ENCODE results near the gene HAL.

Gene HAL

DNA sequence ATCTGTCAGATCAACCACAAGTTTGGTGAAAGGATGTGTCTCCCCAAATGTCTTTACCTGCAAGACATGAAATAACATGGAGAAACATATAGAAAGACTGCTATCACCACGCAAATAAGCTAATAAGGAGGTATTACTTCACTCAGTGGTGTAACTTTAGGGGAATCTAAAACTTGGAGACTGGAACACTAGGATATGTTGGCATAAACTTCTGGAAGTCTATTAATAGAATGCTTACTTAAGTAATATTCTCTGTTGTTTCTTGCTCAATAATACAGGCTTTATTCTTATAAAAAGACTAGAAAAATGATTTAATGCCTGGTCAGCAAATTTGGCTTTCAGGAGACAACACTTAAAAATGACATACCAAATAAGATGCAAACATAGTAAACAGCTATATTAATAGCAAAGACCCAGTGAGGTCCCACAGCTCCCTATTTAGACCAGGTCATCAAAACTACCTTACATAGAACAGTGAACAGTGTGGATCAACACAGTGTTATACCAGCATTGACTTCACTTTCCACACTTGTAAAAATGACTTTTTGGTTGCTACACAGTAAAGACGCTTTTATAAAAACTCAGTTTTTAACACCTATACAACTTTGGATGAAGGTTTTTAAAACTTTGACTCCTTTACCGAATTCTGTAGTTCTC, 18.9 kb upstream of the HAL start:
- FAIRE-seq (no peak), DNase-seq (ENCODE audit: insufficient read length, low spot score) (no peak)

DNA sequence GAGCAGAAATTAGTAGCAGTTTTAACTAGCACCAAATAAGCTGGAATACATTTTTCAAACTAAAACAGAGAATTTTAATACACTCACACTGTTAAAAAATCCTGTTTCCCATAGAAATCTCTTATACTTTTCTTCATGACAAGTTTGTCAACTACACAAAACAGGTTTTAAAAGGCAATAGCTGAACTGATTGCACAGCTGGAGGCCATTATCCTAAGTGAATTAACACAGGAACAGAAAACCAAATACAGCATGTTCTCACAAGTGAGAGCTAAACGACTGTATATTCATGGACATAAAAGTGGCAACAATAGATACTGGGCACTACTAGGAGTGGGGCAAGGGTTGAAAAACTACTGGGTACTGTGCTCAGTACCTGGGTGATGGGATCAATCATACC, 11.6 kb upstream of the HAL start:
- no peak for DNase-seq (ENCODE audit: insufficient read length, low spot score)
- FAIRE-seq, result no peak

DNA sequence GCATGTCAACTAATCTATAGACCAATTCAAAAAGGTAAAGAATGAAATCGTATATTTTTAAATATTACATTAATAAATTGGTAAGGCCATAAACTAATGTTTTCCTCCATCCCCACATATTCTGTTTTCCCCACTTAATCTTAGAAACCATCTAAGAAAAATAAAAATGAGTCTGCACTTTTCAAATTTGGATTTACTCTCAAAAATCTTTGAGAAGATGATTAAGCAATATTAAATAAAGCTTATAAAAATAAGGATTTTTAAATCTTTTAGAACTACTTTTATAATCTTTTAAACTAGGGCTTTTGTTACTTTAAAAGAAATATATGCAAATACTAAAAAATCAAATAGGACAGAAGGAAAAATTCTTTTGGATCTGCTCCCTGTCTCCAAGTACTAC, 10.6 kb upstream of the HAL start:
- FAIRE-seq (no peak), DNase-seq (ENCODE audit: insufficient read length, low spot score) (no peak)

DNA sequence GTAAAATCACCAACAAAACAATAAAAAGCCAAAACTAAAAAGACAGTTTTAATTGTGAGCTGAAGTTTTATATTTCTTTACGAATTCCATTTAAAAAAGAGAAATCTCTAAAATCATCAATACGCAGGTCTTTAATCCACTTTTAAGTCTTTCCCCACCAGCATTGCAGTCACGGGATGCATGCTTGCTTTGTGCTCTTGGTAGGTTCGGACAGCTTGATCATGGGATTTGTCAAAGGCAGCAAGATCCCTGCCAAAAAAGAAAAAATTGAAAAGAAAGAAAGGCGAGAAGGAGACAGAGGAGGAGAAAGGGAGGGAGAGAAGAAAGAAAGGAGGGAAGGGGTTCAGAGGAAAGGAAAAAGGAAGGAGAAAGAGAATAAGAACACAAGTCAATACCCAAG, 4.7 kb upstream of the HAL start:
- FAIRE-seq (no peak), DNase-seq (ENCODE audit: insufficient read length, low spot score) (no peak)

DNA sequence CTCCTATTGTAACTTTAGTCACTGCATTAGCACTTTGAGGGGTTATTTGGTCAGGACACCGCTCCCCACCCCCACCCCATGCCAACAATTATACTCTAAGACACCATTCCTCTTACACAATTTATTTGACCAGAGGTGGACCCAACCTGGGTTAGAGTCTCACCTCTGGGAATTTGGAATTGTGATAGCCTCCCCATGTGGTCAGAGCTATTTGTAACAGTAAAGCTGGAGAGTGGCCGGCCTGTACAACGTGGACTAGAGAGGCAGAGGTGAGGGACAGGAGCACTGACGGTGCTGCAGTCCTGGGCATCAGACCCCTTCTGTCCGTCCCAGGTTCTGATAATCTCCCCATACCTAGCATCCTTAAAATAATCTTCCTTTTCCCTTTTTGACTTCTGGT, 3.3 kb upstream of the HAL start:
- DNase-seq (ENCODE audit: insufficient read length, low spot score) (no peak), FAIRE-seq (no peak)

DNA sequence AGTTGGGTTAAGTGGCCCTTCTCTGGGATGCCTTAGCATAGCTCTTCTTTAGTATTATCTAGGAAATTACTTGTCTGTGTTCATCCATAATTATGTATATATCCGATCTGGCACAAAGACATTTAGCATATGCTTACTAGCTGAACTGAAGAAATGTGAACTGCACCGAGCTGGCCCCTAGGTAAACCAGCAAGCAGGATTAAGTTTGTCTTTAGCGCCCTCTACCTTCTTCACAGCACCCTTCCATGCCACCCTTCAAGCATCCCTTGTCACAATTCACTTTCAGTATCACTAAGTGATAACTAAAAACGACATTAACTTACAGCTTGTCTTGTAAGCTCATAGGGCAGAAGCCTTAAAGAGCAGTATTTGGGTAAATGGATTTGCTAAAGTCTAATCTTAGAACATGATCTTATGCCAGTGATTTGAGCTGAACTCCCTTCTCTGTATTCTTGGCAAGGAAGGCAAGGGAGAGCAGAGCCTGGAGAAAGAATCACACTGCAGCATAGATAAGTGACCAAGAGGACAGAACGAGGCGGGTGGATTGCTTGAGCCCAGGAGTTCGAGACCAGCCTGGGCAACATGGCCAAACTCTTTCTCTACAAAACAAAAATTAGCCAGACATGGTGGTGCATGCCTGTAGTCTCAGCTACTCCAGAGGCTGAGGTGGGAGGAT, 2.6 kb upstream of the HAL start:
- FAIRE-seq (peak; percentile 92), DNase-seq (ENCODE audit: insufficient read length, low spot score) (peak; percentile 42)

DNA sequence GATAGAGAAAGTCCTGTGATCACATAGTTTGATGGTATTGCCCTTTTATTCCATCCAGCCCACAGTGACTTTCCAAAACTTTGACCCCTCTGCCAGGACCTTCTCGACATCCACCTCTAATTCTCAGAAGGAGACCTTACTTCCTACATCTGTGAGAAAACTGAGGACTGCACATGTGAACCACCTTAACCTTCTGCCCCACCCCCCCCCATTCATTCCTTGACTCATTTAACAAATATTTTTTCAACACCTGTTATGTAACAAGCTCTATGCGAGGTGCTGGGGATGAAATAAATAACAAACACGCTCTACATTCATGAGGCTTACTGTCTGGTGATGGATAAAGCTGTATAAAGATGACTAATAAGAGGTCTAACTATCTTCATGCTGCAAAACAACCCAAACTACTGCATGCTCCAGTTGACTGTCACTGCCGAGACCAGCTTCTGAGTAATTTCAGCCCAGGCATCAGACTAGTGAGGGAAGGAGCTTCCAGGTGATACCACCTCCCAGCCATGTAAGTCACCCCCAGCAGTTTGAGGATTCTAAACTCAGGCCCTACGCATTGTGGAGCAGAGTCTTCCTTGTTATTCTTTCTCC, 1.9 kb upstream of the HAL start:
- FAIRE-seq (no peak), DNase-seq (ENCODE audit: insufficient read length, low spot score) (no peak)

DNA sequence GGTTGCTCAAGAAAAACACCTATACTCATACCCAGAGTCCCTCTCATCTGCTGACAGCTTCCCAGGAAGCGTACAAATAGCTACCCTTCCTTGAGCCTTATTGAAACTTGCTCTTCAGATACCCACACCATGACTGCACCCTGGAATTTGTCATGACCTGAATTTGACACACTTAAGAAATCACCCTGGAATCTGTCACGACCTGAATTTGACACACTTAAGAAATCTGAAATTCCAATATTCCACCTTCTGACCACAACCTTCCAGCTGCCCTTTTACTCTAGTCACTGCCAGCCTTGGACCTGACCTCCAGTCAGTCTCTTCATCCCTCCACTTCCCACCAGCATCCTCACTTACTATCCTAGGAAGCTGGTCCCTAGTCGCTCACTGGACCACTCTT, 1.1 kb upstream of the HAL start:
- FAIRE-seq (no peak), DNase-seq (ENCODE audit: insufficient read length, low spot score) (no peak)

DNA sequence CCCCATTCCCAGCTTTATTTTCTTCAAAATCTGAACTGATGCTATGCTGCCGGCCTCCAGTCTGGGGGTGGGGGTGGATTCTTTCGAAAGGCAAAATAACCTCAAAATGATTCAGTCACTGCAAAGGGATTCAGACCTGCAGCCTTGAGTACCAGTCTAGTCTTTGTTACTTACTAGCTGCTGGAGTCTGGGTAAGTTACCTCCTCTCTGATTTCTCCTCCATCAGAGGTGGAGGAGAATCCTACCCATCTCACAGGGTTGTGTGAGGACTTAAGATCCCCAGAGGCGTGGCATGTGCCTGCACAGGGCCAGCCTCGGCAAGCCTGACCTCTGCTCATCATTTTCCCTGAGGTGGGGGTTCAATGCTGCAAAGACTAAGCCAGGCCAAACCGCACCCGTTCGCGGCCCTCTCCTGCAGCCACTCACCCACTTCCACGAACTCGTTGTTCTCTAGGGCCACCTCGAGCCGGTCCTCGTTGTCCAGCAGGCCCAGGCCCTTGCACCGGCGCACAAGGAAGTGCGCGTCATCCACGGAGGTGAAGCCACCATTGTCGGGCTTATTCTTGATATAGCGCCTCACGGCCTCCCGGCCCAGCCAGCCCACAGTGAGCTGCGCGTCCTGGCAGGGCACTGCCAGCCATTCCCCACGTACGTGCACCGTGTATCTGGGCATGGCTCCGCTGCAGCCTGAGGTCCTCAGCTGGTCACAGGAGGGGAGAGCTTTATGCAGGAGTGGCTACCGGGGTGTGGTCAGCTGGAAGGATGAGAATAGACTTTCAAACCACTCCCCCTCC, 709 bp downstream of the HAL start:
- DNase-seq (ENCODE audit: insufficient read length, low spot score), result no peak
- no peak for FAIRE-seq

DNA sequence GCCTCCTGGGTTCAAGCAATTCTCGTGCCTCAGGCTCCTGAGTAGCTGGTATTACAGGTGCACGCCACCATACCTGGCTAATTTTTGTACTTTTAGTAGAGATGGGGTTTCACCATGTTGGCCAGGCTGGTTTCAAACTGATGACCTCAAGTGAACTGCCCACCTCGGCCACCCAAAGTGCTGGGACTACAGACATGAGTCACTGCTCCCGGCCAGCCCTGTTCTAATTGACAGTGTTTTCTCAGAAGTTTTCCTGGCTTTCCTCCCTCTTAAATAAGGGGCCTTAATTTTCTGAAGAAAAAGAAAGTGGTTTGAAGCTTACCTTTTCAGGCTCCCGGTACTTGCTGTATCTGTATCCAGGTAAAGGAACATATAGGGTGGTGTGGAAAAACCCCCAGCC, 1.7 kb downstream of the HAL start:
- FAIRE-seq, result no peak
- no peak for DNase-seq (ENCODE audit: insufficient read length, low spot score)

DNA sequence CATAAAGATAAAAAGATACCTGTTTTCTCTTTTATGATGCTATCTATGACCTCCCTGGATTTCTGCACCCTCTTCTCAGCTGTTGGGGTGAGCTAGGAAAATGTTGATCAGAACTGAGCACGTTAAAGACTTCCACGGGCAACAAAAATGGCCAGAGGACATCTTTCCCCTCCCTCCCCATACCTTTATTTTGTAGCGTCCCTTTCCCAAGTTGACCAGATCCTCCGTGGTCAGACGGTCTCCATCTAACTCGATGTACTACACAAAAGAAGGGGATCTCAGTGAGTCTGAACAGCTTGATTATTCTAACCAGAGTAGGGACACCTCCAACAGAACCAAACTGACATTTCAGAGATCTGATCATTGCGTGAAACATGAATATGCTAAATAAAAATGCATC, 2.2 kb downstream of the HAL start:
- DNase-seq (ENCODE audit: insufficient read length, low spot score) (no peak), FAIRE-seq (no peak)

DNA sequence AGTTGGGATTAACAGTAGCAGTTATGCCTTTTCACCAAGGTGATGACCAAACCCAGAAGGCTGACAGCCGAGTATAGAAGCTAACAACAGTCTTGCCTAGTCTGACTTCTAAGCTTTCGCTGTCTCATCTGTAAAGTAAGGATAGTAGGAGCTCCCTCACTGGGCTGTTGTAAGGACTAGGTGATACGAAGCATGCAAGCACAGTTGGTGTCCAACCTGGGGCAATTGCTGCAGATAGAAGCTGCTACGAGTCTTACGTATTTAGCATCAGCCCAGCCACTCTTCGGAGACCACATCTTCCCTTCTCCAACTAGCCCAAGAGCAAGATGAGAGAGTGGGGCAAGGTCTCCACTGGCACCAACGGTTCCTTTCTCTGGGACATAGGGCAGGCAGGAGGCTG, 6.0 kb downstream of the HAL start:
- FAIRE-seq (no peak), DNase-seq (ENCODE audit: insufficient read length, low spot score) (no peak)

DNA sequence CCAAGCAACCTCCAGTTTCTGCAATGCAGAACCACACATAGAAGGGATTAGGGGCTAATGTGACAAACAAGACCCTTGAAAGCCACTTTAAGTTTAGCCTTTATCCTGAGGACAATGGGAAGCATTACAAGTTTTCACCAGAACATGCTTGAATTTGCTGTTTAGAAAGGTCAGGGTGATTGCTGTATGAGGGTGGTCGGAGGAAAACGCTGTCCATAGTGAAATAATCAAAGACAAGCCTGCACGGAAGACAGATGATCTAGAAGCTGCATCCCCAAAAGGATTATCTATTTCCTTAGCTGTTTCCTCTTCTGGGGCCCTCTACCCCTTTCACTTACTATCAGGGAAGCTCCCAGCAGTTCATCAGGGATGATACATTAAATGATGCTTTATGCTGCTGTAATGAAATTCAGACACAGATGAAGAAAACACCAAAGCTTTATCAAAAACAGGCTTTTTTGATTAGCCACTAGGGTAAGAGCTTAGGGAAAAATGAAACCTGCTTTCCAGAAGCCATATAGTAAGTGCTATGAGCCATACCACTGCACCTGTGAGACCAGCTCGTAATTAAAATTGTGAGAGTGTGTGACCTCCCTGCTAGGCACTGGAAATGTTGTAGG, 6.5 kb downstream of the HAL start:
- FAIRE-seq, result no peak
- no peak for DNase-seq (ENCODE audit: insufficient read length, low spot score)

DNA sequence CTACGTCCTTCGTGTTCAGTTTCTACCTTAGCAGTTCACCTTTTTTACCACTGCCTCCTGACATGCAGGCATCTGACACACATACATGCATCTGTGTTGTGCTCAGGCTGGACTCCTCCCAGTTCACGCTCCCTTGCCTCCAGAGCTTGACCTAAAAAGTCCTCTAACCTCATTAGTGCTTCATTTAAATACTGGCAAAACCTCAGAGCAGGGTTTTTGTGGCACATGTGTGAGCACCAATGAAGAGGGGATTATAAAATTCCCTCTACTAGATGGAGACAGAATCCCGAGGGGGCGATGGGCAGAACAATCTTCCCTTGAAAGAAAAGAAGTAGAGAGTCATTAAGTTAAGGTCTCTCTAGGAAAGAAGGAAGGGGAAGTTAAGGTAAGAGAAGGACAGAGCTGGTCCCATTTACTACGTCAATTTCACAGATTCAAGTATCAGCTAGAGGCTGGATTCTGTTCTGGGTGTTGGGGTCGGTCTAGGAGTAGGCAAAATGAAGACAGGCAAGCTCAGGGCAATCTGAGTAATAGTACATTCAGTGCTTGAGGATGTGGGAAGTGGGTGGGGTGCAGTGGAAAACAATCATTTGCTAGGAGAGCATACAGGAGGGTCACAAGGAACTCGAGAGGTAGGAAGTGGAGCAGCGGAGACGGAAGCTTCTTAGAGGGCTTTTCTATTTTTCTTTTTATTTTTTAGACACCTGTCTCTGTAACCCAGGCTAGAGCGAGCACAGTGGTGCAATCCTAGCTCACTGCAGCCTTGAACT, 7.5 kb downstream of the HAL start:
- DNase-seq (ENCODE audit: insufficient read length, low spot score) (no peak), FAIRE-seq (no peak)

DNA sequence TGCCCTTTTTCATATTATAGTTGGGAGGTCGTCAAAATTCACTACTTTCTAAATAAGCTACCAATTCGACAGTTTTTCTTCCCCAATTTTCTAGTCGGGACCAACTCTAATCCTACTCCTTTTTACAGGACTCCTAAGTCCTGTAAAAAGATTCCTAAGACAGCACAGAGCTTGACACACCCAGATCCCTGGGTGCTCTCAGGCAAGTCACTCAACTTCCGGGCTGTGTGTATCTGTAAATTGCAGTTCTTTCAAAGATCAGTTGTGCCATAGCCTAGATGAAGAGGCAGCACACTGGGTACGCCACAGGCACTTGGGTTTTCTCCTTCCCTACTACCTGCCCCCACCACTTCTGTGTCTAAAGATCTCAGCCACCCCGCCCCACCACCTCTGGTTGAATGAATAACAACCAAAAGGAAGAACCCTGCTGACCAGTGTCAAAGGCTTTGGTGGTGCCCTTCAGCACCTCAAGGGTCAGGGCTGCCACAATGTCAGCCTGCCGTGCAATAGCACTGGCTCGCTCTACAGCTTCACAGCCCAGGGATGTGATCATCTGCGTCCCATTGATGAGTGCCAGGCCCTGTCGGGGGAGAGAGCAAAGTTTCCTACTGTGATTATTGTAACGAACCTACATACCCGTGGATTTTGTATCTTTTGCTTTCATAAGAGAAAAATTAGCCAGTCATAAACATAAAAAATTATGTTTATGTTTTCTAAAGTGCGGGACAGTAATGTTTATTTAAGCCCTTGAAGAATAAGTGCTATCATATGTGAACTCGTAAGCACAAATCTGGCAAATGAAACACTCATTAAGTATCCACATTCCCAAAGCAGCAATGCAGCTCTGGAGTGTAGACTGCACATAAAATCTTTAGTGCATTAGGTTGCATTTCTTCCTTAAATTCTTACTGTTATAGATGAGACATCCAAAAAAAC, 9.2 kb downstream of the HAL start:
- no peak for DNase-seq (ENCODE audit: insufficient read length, low spot score)

DNA sequence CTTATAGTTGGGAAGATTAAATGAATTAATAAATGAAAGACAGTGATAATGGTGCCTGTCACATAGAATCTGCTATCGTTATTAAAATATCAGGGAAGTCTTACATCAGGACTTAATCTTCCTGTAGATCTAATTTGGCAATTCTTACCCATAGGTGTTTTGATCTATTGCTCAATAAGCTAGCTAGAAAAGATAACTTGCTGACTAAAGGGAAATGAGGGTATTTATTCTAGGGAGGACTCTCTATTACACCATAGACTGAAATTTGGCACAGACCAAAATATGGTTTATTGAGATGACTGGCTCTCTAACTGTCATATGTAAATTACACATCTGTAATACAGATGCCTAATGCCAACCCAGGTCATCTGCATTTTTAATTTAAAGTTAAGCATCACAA, 11.5 kb downstream of the HAL start:
- FAIRE-seq (no peak), DNase-seq (ENCODE audit: insufficient read length, low spot score) (no peak)

More for the DNA sequence above, 9.2 kb downstream of the HAL start:
- FAIRE-seq, result no peak

DNA sequence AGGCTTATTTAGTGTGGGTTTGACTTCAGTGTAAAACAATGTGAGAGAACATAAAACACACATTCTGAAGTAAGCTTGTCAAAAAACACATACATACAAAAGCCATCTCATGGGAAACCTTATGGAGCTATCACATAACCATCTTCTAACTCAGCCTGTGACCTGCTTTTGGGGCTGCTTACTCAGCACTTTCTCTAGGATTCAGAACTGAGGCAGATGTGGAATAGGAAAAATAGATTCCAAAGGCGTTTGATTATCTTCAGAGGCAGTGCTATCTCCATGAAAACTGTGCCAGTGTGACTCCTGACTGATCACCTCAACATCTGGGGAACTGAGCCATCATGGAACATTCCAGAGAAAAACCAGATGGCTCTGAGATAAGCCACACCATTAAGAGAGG, 13.5 kb downstream of the HAL start:
- no peak for DNase-seq (ENCODE audit: insufficient read length, low spot score)
- no peak for FAIRE-seq

DNA sequence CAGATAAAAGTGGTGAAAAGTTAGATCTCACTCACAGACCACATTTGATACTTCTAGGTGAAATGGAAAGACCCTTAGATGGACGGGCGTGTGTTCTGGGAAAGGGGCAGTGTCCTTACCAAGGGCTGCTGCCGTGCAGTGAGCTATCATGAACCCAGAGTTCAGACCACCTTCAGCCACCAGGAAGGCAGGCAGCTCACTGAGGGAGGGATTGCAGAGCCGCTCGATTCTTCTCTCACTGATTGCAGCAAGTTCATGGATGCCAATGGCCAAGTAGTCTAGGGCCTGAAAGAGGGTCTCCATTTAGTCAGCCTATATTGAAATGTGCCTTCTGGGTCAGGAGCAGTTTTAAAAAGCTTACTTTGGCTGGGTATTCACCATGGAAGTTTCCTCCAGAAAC, 15.7 kb downstream of the HAL start:
- DNase-seq (ENCODE audit: insufficient read length, low spot score) (no peak), FAIRE-seq (no peak)

DNA sequence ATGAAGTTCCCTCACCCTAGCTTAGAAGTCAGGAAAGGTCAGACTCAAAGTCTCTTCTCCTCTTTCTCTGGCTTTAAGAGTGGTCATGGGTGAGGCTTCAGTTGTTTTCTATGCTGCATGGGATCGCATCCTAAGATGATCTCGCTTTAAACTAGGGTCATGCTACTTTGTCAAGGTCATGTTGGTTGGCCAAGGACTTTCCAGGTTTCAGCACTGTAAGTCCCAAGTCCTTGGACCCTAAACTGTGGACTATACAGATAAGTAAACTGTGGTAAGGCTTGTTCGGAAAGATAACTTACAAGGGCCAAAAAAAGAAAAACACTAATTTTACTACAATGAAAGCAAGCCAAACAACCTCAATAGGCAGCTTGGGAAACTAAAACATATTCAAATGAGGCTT, 17.4 kb downstream of the HAL start:
- DNase-seq (ENCODE audit: insufficient read length, low spot score) (no peak), FAIRE-seq (no peak)

Measured in GM19239 (cell line).